Mesothelial cell of epicardium (in vitro differentiated cells): ENCODE results near the gene OR51E2. TPM values are rescaled to one million over a fixed set of nuclear protein-coding genes. Genes with fewer than 3 reads are reported as not detected.

Experiments
- DNase-seq, 2 experiments: peaks; one replicate each; pipeline ENCODE4 v3.0.0; 2021; ENCODE audit warnings: low spot score in 2 of 2; ENCODE audit not compliant: unreplicated experiment in 2 of 2
- H3K27ac Mint-ChIP-seq: 2 replicates; pipeline ENCODE4 v1.8.0; 2021; ENCODE audit warnings: mixed read lengths
- H3K27me3 Mint-ChIP-seq: 2 replicates; pipeline ENCODE4 v1.8.0; 2021; ENCODE audit warnings: low read depth, mixed read lengths
- H3K36me3 Mint-ChIP-seq: 2 replicates; pipeline ENCODE4 v1.8.0; 2021; ENCODE audit warnings: mixed read lengths
- H3K4me1 Mint-ChIP-seq: 2 replicates; pipeline ENCODE4 v1.8.0; 2021; ENCODE audit warnings: mixed read lengths
- H3K4me3 Mint-ChIP-seq: 2 replicates; pipeline ENCODE4 v1.8.0; 2021; ENCODE audit warnings: mild to moderate bottlenecking, moderate library complexity, mixed read lengths
- H3K9me3 Mint-ChIP-seq: 2 replicates; pipeline ENCODE4 v1.8.0; 2021; ENCODE audit warnings: mixed read lengths
- total RNA-seq: library from RNA; stranded (reverse); gene quantifications from 3 replicates; pipeline ENCODE4 v1.2.1, GENCODE V29; 2021
- TF ChIP-seq, protein P1 (sequence below): fragments of 200-600 bp; sonication (generic); IDR thresholded peaks from one replicate; pipeline ENCODE4 v1.5.0; 2021; ENCODE audit warnings: antibody characterized with exemption; ENCODE audit not compliant: unreplicated experiment

OR51E2 gene
- total RNA-seq, 1 donor from 2014 or later: 0.11 TPM

DNA sequence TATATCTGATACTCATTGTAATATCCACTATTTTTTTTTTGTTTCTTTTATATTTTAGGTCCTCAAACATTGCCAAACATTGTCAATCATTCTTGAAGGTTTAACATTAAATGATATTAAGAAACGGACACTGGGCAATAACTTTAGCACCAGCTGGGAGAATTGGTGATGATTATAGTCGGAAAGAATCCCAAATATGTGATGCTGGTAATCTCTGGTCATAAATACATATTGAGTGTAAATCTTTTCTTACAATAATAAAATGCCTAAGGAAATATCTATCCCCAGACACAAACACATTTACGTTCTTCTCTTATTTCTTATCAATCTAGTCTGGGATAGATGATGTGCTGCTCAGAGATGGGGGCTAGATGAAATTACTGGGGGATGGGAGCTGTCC, 25.2 kb downstream of the OR51E2 start:
- TF ChIP-seq, protein P1, sequence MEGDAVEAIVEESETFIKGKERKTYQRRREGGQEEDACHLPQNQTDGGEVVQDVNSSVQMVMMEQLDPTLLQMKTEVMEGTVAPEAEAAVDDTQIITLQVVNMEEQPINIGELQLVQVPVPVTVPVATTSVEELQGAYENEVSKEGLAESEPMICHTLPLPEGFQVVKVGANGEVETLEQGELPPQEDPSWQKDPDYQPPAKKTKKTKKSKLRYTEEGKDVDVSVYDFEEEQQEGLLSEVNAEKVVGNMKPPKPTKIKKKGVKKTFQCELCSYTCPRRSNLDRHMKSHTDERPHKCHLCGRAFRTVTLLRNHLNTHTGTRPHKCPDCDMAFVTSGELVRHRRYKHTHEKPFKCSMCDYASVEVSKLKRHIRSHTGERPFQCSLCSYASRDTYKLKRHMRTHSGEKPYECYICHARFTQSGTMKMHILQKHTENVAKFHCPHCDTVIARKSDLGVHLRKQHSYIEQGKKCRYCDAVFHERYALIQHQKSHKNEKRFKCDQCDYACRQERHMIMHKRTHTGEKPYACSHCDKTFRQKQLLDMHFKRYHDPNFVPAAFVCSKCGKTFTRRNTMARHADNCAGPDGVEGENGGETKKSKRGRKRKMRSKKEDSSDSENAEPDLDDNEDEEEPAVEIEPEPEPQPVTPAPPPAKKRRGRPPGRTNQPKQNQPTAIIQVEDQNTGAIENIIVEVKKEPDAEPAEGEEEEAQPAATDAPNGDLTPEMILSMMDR: no peak

GRCh38 chr11:4671741-4672140, 25.9 kb downstream of the OR51E2 start:
- Mint-ChIP-seq H3K4me3 (no peak overlapping the region), H3K27ac (peak overlapping the region; percentile 45), H3K9me3 (no peaks in the 10 kb centered on the region), H3K4me1 (peaks cover 14% of the 10 kb centered on the region), H3K36me3 (no peaks in the 10 kb centered on the region), H3K27me3 (no peaks in the 10 kb centered on the region)
- TF ChIP-seq, protein P1: no peak
- DNase-seq: no peak

More for the DNA sequence above, 25.2 kb downstream of the OR51E2 start:
- H3K4me3 Mint-ChIP-seq: no peak overlapping the region
- H3K27ac Mint-ChIP-seq: peak overlapping the region; percentile 45
- no peaks in the 10 kb centered on the region for H3K9me3 Mint-ChIP-seq
- peaks cover 14% of the 10 kb centered on the region for H3K4me1 Mint-ChIP-seq
- no peak for DNase-seq
- H3K36me3 Mint-ChIP-seq: no peaks in the 10 kb centered on the region
- H3K27me3 Mint-ChIP-seq: no peaks in the 10 kb centered on the region

DNA sequence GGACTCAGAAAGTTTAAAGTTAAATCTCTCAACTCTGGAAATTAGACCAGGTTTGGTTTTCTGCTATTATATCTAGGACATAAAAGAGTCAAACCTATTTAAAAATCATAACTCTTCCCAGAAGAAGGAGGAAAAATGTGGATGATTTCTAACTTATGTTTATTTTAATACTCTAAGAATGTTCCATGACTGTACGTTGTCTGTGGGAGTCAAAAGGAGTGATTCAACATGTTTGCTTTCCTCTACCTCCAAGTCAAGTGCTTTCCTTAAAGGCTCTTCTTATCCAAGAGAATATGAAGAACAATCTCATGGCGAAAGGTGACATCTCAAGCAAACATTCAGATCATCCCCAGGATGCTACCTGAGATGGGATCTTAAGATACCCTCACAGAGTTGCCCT, 32.2 kb downstream of the OR51E2 start:
- peaks cover 5% of the 10 kb centered on the region for H3K27me3 Mint-ChIP-seq
- H3K36me3 Mint-ChIP-seq: no peaks in the 10 kb centered on the region
- TF ChIP-seq, protein P1: no peak
- no peaks in the 10 kb centered on the region for H3K9me3 Mint-ChIP-seq
- peaks cover 2% of the 10 kb centered on the region for H3K4me1 Mint-ChIP-seq
- no peak overlapping the region for H3K27ac Mint-ChIP-seq
- H3K4me3 Mint-ChIP-seq: no peak overlapping the region
- DNase-seq: no peak

DNA sequence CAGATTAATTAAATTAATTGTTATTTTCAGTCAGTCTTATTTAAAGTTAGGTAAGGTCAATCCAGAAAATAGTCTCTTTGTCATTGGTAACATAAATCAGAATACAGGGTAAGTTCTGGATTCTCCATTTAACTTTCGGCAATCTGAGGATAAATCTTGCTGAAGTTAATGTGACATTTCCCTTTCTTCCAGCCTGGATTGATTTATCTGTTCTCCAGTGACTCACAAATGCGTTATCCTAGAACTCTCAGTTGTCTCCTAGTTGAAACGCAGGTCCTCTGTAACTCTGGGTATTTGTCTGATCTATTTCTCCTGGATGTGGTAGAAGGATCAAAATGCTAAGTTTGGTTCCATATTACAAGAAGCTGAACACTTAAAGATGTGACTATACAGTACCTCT, 32.9 kb downstream of the OR51E2 start:
- H3K4me1 Mint-ChIP-seq: peaks cover 2% of the 10 kb centered on the region
- no peak overlapping the region for H3K27ac Mint-ChIP-seq

DNA sequence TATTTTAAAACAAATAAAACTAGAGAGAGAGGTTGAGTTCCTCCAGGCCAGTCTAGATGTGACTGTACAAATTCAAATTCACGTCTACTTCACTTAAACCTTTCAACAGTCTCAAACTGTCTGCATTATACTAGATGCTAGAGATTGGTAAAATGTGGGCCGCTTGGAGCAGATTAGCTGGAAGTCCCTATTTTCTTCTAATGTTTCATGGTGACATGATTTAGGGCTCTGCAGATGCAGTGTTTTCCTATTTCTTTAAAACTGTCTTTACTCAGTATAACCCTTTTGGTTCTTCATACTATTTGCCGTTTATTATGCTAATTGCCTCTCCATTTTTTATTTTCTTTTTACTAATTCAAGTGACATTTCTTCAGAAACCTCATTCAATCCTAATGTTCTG, 33.5 kb downstream of the OR51E2 start:
- Mint-ChIP-seq H3K9me3 (no peaks in the 10 kb centered on the region), H3K27ac (no peak overlapping the region), H3K36me3 (no peaks in the 10 kb centered on the region), H3K4me1 (peaks cover 3% of the 10 kb centered on the region), H3K27me3 (peaks cover 5% of the 10 kb centered on the region), H3K4me3 (no peak overlapping the region)
- TF ChIP-seq, protein P1: no peak
- no peak for DNase-seq

More for the DNA sequence above, 32.9 kb downstream of the OR51E2 start:
- DNase-seq: no peak
- no peak overlapping the region for H3K4me3 Mint-ChIP-seq
- H3K9me3 Mint-ChIP-seq: no peaks in the 10 kb centered on the region
- H3K27me3 Mint-ChIP-seq: peaks cover 5% of the 10 kb centered on the region
- no peaks in the 10 kb centered on the region for H3K36me3 Mint-ChIP-seq
- TF ChIP-seq, protein P1: no peak

DNA sequence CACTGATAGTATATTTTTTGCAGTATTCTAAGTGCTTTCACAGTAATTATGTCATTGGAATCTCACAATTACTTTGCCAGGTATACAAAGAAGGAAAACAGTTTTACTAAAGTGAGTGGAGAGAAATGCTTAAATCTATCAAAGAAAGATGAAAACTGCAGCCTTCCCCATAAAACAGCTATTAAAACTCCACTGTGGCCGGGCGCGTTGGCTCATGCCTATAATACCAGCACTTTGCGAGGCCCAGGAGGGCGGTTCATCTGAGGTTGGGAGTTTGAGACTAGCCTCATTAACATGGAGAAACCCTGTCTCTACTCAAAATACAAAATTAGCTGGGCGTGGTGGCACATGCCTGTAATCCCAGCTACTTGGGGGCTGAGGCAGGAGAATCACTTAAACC, 34.8 kb downstream of the OR51E2 start:
- Mint-ChIP-seq H3K9me3 (no peaks in the 10 kb centered on the region), H3K36me3 (no peaks in the 10 kb centered on the region), H3K27me3 (peaks cover 5% of the 10 kb centered on the region), H3K4me1 (peaks cover 12% of the 10 kb centered on the region), H3K4me3 (no peak overlapping the region), H3K27ac (no peak overlapping the region)
- DNase-seq: no peak
- TF ChIP-seq, protein P1: no peak
